Umbilical cord (tissue), 2 donors: ENCODE measurements around the gene CYP2U1. TPM values are rescaled to one million over a fixed set of nuclear protein-coding genes. Genes with fewer than 3 reads are reported as not detected.
"Not testable (repeated sequence)": the region's sequence is repeated elsewhere in the genome, so short reads cannot be mapped to it uniquely, and the experiment has no call there.

Experiments
- DNase-seq: peaks from one replicate; pipeline ENCODE4 v3.0.0-alpha.2; 2015; ENCODE audit warnings: low spot score
- total RNA-seq: library from RNA; depleted of rRNA; stranded (reverse); fragments of >200 nt; gene quantifications from one replicate; pipeline ENCODE4 v1.2.3, GENCODE V29; 2014; ENCODE audit warnings: low replicate concordance; ENCODE audit not compliant: insufficient read depth

Gene CYP2U1
- 22.1 TPM for total RNA-seq

DNA sequence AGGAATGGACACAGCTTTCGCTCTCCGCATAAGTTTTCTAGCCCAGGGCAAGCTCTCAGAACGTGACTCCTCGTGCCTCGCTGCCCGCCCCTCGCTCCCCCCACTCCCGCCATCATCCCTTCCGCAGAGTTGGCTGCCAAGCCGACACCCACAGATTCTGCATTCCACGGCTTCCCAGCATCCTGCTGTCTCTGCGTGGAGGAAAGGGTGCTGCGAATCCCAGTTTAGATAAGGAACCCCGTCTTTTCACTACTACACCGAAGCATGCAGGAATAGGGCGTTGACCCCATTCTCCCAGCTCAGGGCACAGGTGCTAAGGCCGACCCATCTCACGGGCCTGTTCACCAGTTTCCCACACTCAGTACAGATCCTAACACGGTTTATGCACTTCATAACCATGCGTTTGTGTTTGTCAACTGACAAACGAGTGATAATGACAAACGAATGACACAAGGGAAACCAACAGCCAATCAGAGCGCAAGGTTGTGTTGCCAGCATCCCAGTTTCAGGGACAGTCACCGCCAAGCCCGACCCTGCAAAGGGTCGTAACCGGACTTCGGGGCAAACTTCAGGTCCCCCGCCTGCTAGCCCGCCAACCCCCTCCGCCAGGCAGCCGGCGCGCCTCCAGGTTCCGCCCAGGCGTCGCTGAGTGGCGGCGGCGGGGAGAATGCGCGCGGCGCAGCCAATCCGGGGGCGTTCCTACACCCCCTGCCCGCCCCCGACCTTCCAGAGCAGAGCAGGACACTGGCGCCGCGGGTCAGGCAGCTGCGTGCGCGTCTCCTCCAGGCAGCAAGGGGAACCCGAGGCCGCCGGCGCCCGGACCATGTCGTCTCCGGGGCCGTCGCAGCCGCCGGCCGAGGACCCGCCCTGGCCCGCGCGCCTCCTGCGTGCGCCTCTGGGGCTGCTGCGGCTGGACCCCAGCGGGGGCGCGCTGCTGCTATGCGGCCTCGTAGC, at the start of gene CYP2U1:
Gene CYP2U1 (plus strand): TSS at position 729 of the 954 bp plus-strand sequence. CDS start 95 bp downstream, at position 824.
- peak; percentile 91 for DNase-seq

DNA sequence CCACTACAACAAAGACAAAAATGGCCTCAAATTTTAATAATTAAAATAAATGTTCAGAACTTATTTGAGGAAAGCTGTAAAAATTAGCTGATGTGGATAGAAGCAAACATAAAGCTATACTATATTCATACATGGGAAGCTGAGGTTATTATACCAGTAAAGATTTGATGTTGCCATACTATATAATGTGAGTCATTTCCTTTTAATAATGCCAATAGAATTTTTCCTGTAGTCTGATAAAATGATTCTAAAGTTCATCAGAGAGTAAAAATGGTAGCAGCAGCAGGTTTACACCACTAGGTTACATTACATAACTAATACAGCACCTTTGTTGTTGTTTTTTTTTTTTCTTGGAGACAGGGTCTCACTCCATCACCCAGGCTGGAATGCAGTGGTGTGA, 45.5 kb upstream of the CYP2U1 start:
- DNase-seq: no peak

- no peak for DNase-seq
Observed at GRCh38 chr4:107888237-107888636, 43.1 kb upstream of the CYP2U1 start.

GRCh38 chr4:107890779-107891178, 40.6 kb upstream of the CYP2U1 start:
- DNase-seq: no peak

GRCh38 chr4:107891299-107891698, 40.0 kb upstream of the CYP2U1 start:
- DNase-seq: no peak

DNA sequence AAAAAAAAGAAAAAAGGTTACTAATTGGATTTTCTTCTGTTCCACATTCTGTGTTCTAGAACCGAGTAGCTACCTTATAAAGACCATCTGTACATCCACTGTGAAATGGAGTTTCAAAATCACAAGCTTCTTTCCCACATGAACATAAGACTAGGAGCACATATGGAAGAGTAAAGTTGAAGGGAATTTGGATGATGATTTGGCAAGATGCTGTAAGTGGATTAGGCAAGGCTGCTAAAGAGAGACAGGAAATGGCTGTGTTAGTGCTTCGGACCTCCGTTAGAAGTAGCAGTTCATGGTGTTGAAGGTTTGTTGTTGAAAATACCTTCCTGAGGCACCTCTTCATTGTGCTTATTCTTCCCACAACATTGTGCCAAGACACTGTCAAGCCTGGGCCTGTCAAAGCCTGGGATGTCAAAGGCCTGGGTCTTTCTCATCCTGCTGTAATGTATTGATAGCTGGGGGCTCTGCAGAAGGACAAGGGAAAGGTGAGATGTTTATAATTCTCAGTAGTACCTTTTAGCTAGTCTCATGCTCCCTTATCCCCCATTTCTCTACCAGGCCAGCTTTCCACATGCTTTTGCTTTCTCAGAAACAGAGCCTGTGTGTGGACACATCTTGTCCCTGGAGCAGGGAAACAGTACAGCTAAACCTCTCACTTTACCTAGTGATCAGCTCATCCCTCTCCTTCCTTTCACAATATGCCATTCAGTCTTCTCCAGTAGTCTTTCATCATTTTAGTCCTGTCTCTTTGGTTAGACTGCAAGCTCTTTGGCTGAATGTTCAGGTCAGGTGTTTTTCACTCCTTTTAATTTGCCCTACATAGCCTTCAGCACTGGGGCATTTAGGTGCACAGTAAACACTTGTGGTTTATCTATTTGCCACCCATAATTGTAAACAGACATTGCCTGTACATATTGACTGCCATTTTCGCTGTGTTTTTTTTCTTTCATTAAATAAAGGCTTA, 37.9 kb upstream of the CYP2U1 start:
- no peak for DNase-seq

DNA sequence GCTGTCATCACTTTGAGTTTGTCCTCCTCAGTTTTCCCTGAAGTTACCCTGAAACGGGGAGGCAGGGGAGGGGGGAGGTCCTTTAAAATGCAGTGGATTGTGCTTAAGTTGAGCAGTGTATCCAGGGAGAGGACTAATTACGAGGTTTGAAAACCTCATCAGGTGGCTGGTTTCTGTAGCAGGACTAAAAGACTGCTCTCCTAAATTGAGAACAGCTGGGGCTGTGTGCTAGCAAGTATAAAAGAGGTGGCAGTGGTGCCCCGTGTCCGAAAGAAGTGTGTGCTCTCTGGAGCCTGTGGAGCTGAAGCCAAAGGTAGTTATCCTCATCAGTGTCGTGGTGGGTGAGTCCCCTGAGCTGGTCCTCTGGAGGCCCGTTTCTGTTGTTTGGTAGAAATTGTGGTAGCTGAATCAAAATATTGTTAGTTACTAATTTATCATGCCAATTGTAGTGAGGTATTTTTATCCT, 37.2 kb upstream of the CYP2U1 start:
- no peak for DNase-seq

- peak; percentile 61 for DNase-seq
Observed at GRCh38 chr4:107896158-107896645, 35.1 kb upstream of the CYP2U1 start.

DNA sequence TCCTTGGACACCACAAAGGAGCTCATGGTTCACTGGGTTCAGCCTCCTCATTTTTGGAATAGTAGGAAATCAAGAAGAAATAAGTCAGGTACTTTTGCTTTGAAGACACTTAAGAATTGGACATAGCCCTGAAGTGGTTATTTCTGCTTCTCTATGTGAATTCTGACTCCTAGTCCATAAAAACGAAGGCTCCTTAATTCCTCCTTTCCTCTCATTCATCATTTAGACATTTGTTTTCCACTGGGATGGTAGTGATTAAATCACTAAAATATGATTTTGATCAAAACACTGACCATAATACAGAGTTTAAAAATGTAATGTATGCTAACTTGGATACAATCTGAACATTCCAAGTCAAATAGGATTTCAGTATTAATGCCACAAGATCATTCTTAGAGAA, 34.7 kb upstream of the CYP2U1 start:
- DNase-seq: no peak

GRCh38 chr4:107897823-107898222, 33.5 kb upstream of the CYP2U1 start:
- no peak for DNase-seq

- DNase-seq: no peak
Observed at GRCh38 chr4:107900067-107900466, 31.3 kb upstream of the CYP2U1 start.

DNA sequence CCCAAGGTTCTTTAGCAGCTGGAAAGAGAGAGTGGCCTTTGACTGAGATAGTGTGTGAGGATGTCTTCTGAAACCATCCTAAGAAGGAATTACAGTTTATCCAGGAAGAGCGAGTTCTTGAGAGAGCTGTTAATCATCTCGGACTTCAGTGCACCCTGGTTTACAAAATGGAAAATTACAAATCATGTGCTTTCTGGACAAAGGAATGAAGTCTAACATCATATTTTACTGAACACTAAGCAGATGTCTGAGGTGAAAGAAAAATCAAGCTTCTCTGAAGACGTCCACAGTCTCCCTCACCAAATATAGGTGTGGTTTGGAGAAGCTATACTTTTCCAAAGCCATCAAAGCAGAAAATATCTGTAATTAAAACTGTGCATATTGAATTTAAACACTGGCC, 30.8 kb upstream of the CYP2U1 start:
- peak; percentile 39 for DNase-seq

- no peak for DNase-seq
Observed at GRCh38 chr4:107901213-107901934, 30.0 kb upstream of the CYP2U1 start.

- no peak for DNase-seq
Observed at GRCh38 chr4:107902715-107903114, 28.6 kb upstream of the CYP2U1 start.

DNA sequence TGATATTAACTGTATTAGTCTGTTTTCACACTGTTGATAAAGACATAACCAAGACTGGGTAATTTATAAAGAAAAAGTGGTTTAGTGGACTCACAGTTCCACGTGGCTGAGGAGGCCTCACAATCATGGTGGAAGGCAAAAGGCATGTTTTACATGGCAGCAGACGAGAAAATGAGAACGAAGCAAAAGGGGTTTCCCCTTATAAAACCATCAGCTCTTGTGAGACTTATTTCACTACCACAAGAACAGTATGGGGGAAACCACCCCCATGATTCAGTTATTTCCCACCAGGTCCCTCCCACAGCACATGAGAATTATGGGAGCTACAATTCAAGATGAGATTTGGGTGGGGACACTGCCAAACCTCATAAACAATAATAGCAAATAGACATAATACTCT, 26.3 kb upstream of the CYP2U1 start:
- DNase-seq: not testable (repeated sequence)

GRCh38 chr4:107906458-107907100, 24.8 kb upstream of the CYP2U1 start:
- DNase-seq: no peak

- no peak for DNase-seq
Observed at GRCh38 chr4:107908377-107908776, 23.0 kb upstream of the CYP2U1 start.

DNA sequence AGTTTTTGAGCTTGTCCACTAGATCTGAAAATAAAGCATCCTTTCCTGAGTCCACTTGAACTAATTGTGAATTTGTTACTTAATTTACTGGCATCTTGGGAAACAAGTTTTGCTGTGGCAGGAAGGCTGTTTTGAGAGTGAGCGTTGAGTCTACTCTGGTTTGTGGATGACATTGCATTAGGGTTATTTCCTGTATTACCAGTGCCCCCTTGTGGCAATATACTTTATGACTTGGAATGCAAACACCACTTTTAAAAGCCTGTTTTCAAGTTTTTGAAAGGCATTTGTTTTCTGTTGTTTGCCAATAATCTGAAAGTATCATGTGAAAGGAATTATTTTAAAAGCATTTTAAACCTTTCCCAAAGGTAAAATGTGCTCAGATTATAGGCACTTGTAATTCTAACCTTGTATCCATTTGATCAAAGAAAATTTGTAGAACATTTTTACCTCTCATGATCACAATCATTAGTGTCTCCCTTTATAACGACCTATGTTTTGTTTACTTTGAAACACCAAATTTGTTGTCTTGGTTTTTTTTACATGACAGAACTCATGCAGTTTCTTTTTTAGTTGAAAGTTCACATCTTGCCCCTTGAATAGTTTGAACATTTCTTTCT, 18.0 kb upstream of the CYP2U1 start:
- DNase-seq: peak; percentile 81

GRCh38 chr4:107915220-107915619, 16.1 kb upstream of the CYP2U1 start:
- no peak for DNase-seq

DNA sequence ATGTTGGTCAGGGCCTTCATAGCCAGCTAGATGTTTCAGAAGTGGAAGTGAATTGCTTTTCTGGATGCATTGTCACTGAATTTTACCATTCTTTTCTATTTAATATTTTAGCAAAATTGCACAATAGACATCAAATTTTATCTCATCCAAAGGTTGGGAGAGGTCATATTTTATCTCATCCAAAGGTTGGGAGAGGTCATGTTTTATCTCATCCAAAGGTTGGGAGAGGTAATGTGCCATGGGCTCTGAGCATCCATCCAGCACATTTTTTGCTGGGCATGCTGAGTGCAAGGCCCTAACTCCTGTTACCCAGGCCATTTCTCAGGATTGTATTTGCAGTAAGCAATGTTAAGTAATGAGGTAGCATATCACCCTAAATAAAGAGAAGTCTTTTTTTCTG, 14.7 kb upstream of the CYP2U1 start:
- DNase-seq: no peak
